ENCODE measurements around the gene TMEM91. TPM values are rescaled to one million over a fixed set of nuclear protein-coding genes. Genes with fewer than 3 reads are reported as not detected.

The TMEM91 gene
- total and polyA plus RNA-seq, 2 of the 8 experiments (the other 6 are each of a cell fraction or from before 2014, with no cell fraction given), result 5.3 to 7.4 TPM

DNA sequence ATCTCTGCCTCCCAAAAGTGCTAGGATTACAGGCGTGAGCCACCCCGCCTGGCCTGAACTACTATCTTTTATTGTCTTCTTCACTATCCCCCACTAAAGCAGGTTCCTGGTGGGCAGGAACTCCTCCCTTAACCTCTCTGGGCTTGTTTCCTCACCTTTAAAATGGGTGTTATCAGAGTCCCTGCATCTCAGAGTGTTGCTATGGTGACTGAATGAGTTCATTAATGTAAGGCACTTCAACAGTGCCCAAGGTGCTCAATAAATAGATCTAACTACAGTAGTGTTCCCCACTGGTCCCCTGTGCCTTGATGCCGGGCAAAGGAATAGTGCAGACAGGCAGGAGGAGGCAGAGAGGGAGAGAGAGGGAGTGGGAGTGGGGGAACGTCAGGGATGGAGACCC lies 45.9 kb upstream of the TMEM91 start (continued):
- TF ChIP-seq, protein P1, sequence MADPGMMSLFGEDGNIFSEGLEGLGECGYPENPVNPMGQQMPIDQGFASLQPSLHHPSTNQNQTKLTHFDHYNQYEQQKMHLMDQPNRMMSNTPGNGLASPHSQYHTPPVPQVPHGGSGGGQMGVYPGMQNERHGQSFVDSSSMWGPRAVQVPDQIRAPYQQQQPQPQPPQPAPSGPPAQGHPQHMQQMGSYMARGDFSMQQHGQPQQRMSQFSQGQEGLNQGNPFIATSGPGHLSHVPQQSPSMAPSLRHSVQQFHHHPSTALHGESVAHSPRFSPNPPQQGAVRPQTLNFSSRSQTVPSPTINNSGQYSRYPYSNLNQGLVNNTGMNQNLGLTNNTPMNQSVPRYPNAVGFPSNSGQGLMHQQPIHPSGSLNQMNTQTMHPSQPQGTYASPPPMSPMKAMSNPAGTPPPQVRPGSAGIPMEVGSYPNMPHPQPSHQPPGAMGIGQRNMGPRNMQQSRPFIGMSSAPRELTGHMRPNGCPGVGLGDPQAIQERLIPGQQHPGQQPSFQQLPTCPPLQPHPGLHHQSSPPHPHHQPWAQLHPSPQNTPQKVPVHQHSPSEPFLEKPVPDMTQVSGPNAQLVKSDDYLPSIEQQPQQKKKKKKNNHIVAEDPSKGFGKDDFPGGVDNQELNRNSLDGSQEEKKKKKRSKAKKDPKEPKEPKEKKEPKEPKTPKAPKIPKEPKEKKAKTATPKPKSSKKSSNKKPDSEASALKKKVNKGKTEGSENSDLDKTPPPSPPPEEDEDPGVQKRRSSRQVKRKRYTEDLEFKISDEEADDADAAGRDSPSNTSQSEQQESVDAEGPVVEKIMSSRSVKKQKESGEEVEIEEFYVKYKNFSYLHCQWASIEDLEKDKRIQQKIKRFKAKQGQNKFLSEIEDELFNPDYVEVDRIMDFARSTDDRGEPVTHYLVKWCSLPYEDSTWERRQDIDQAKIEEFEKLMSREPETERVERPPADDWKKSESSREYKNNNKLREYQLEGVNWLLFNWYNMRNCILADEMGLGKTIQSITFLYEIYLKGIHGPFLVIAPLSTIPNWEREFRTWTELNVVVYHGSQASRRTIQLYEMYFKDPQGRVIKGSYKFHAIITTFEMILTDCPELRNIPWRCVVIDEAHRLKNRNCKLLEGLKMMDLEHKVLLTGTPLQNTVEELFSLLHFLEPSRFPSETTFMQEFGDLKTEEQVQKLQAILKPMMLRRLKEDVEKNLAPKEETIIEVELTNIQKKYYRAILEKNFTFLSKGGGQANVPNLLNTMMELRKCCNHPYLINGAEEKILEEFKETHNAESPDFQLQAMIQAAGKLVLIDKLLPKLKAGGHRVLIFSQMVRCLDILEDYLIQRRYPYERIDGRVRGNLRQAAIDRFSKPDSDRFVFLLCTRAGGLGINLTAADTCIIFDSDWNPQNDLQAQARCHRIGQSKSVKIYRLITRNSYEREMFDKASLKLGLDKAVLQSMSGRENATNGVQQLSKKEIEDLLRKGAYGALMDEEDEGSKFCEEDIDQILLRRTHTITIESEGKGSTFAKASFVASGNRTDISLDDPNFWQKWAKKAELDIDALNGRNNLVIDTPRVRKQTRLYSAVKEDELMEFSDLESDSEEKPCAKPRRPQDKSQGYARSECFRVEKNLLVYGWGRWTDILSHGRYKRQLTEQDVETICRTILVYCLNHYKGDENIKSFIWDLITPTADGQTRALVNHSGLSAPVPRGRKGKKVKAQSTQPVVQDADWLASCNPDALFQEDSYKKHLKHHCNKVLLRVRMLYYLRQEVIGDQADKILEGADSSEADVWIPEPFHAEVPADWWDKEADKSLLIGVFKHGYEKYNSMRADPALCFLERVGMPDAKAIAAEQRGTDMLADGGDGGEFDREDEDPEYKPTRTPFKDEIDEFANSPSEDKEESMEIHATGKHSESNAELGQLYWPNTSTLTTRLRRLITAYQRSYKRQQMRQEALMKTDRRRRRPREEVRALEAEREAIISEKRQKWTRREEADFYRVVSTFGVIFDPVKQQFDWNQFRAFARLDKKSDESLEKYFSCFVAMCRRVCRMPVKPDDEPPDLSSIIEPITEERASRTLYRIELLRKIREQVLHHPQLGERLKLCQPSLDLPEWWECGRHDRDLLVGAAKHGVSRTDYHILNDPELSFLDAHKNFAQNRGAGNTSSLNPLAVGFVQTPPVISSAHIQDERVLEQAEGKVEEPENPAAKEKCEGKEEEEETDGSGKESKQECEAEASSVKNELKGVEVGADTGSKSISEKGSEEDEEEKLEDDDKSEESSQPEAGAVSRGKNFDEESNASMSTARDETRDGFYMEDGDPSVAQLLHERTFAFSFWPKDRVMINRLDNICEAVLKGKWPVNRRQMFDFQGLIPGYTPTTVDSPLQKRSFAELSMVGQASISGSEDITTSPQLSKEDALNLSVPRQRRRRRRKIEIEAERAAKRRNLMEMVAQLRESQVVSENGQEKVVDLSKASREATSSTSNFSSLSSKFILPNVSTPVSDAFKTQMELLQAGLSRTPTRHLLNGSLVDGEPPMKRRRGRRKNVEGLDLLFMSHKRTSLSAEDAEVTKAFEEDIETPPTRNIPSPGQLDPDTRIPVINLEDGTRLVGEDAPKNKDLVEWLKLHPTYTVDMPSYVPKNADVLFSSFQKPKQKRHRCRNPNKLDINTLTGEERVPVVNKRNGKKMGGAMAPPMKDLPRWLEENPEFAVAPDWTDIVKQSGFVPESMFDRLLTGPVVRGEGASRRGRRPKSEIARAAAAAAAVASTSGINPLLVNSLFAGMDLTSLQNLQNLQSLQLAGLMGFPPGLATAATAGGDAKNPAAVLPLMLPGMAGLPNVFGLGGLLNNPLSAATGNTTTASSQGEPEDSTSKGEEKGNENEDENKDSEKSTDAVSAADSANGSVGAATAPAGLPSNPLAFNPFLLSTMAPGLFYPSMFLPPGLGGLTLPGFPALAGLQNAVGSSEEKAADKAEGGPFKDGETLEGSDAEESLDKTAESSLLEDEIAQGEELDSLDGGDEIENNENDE (IDR thresholded peaks at IDR 0.05; ENCODE audit: insufficient replicate concordance, low read length), result no peak

Measured in H1 (cell line).